Peyer's patch (tissue), 4 donors: ENCODE data around the gene FGFBP2.

Experiments
- CTCF ChIP-seq, 6 experiments: fragments of 450-650 bp in 4 of 6; fragments of 200-600 bp in 2 of 6; sonication (generic) in 1 of 6; IDR thresholded peaks; one replicate each; pipeline ENCODE4 v1.5.1; 2017 to 2019; ENCODE audit warnings: antibody characterized with exemption in 6 of 6, mild to moderate bottlenecking in 3 of 6, moderate library complexity in 1 of 6
- POLR2A ChIP-seq, 2 donors: fragments of 450-650 bp; IDR thresholded peaks; one replicate each; pipeline ENCODE4 v1.5.1; 2017; ENCODE audit warnings: antibody characterized with exemption in 2 of 2, mild to moderate bottlenecking in 2 of 2, moderate library complexity in 2 of 2

- TF ChIP-seq CTCF (IDR thresholded peaks at IDR 0.05) (no peak), POLR2A (IDR thresholded peaks at IDR 0.05) (no peak)
Measured at GRCh38 chr4:15982842-15983524, 20.0 kb upstream of the FGFBP2 start.
